ENCODE data around the gene CLEC2D.
"Not testable (repeated sequence)": the region's sequence is repeated elsewhere in the genome, so short reads cannot be mapped to it uniquely, and the experiment has no call there.

Gene CLEC2D

DNA sequence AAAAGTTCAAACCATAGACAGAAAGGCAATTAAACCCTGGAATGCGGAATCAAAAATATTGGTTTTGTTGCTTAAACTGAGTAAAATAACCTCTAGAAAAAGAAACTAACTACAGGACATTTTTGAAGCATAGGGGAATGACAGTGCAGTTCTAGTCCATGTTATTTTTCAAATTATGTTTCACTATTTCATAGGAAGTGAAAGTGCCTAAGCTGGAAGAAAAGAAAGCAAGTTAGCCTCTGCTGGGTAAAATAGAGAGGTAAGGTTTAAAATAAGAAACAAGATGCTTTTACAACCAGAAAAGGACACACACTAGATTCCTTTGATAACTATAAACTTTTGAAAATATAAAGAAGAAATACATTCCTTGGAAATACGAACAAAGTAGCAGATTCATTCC, 62.3 kb downstream of the CLEC2D start:
- DNase-seq, result no peak

GRCh38 chr12:9732921-9733461, 63.5 kb downstream of the CLEC2D start, which contains the start of gene CLECL1:
Gene CLECL1, minus strand, starts transcription at chr12:9733097.
- DNase-seq, result no peak

DNA sequence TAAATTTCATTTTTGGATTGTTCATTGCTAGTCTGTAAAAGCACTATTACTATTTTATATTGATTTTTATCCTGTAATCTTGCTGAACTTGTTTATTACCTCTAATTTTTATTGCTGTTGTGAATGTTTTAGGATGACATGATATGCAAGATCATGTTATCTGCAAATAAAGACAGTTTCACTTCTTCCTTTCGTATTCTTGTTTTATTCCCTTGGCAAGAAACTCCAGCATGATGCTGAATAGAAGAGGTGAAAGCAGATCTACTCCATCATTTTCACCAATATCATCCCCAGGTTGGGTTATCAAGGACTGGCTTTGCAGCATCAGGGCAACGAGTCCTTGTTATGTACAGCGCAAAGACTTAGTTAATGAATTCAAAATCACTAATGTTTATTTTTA, 66.1 kb downstream of the CLEC2D start:
- no peak for DNase-seq

- no peak for DNase-seq
These were observed 67.6 kb downstream of the CLEC2D start for GRCh38 chr12:9736936-9737705.

GRCh38 chr12:9738905-9739304, 69.4 kb downstream of the CLEC2D start:
- DNase-seq, result not testable (repeated sequence)

DNA sequence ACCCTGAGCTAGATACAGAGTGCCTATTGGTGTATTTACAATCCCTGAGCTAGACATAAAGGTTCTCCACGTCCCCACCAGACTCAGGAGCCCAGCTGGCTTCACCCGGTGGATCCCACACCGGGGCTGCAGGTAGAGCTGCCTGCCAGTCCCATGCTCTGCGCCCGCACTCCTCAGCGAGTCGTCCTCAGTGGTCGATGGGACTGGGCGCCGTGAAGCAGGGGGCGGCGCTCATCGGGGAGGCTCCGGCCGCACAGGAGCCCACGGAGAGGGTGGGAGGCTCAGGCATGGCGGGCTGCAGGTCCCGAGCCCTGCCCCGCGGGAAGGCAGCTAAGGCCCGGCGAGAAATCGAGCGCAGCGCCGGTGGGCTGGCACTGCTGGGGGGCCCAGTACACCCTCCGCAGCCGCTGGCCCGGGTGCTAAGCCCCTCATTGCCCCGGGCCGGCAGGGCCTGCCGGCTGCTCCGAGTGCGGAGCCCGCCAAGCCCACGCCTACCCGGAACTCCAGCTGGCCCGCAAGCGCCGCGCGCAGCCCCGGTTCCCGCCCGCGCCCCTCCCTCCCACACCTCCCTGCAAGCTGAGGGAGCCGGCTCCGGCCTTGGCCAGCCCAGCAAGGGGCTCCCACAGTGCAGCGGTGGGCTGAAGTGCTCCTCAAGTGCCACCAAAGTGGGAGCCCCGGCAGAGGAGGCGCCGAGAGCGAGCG, 70.0 kb downstream of the CLEC2D start:
- not testable (repeated sequence) for DNase-seq

GRCh38 chr12:9740106-9740750, 70.7 kb downstream of the CLEC2D start:
- DNase-seq, result no peak

- no peak for DNase-seq
These were observed 72.2 kb downstream of the CLEC2D start for GRCh38 chr12:9741726-9742125.

DNA sequence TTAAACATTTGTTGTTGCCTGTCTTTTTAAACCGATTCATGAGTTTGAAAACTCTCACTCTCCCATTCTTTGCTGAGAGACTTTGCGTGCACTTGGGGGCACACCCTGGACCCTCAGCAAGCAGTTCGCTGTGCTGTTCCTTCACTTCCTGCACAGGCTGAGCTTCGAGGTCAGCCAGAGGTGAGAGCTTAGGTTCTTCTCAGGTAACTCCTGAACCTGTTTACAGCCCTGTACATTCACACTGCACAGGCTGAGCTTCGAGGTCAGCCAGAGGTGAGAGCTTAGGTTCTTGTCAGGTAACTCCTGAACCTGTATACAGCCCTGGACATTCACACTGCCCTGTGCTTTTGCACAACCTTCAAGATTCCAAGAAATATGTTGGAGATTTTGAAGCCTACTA, 73.1 kb downstream of the CLEC2D start:
- DNase-seq, result no peak

- DNase-seq, result no peak
These were observed 75.7 kb downstream of the CLEC2D start for GRCh38 chr12:9745199-9745598.

All from NCI-H1436 (cell line).